ENCODE data around the gene STK17A.
"Not testable (repeated sequence)": the region's sequence is repeated elsewhere in the genome, so short reads cannot be mapped to it uniquely, and the experiment has no call there.

STK17A gene

GRCh38 chr7:43602256-43602655, 19.3 kb downstream of the STK17A start:
- DNase-seq, result no peak

- no peak for DNase-seq
Measured at GRCh38 chr7:43604251-43604650, 21.3 kb downstream of the STK17A start.

DNA sequence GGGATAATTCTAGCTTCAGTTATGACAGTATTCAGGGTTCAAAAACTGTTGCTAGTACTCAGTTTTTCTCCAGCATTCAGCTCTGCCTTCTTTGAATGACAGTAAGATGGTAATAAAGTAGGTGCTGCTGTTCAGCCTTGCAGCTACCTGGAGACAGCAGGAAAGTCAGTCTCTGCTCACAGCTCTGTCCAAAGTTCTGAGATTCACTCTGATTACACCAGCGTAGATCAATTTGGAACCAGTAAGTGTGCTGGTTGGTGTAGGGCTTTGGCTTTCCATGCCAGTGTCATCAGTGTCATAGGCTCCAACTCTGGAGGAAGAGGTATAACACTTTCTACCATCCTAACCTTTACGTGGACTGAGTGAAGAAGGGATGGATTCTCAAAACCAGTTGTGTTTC, 26.2 kb downstream of the STK17A start:
- no peak for DNase-seq

DNA sequence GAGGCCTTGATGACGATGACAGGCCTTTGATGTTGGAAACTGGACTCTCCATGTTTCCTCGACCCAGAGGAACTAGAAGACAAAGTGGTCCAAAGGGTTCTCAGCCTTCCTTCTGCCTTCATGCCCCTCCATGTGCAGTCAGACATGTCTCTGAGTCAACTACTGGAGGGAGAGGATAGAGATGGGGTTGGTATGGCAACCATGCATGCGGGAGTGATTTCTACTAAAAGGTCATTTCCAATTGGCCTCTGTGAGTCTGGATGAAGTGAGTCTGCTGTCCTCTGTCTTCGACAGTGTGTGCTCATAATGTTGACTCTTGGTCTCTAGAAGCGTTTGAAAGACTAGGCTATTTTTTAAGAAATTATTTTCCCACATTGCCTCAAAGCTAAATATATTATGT, 29.2 kb downstream of the STK17A start:
- DNase-seq, result no peak

- no peak for DNase-seq
Measured at GRCh38 chr7:43612599-43613589, 30.0 kb downstream of the STK17A start.

DNA sequence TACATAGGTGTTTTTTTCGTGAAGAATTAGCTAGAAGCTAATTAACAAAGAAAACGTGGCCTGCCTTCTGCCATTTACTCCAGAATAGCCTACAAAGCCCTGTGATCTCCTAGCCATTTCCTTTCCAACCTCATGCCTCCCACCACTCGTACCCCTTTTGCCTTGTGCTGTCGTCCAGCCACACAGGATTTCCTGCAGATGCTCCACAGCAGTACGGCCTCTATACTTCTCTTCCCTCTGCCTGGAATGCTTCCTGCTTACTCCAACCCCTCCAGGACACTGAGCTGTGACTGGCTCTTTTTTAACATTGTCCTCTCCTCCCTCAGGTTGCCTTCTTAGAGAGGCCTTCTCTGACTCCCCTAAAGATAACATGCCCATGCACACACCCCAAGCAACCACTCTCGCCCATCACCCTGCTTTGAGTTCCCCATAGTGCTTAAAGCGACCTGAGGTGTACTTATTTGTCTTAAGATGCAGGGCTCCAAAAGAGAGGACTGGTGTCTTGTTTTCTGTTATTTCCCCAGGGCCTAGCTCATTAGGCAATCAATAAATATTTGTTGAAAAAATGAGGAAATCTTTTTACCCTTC, 32.7 kb downstream of the STK17A start:
- no peak for DNase-seq

DNA sequence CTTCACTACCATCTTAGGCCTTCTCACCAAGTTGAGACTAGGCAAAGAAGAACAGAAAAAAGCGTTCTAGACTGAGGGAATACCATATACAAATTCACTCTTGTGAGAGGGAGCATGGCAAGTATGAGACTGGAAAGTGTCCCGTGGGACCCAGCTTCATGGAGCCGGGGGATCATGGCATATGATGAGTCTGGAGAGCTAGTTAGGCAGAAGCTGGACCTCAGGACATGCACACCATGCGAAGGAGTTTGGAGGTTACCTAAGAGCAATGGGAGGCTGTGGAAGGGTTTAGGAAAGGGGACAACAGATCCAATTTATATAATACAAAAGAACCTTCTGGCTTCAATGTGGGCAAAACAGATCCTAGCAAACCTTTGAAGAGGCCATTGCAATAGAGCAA, 34.1 kb downstream of the STK17A start:
- DNase-seq, result no peak

GRCh38 chr7:43618073-43618472, 35.2 kb downstream of the STK17A start:
- DNase-seq, result no peak

GRCh38 chr7:43619213-43620012, 36.5 kb downstream of the STK17A start:
- DNase-seq, result no peak

DNA sequence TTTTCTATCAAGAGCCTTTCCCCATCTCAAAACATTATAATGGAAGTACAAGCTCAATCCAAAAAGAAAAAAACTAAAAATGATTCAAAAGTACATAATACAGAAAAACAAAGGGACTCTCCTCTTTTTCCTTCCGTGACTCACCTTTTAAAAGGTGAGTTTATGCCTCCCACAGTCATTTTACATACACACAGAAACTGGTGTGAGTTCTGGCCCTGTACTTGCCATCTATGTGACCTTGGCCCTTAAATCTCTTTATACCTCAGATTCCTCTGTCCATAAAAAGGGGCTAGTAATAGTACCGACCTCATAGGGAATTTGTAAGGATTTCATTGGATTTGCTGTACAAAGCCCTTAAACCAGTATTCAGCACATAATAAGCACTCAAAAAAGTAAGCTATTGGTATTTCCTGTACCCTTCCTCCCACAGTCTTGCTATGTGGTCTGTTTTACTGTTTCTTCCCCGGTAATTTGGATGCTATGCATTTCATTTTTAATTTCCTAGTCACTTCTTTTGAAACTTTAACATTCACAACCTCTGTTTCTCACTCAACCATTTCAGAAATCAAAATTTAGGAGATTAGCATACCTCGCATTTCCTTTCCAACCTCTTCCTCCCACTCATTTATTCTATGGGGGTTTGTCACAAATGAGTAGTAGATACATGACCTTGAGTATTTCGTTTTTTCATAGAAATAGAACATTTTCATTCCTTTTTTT, 39.0 kb downstream of the STK17A start:
- no peak for DNase-seq

DNA sequence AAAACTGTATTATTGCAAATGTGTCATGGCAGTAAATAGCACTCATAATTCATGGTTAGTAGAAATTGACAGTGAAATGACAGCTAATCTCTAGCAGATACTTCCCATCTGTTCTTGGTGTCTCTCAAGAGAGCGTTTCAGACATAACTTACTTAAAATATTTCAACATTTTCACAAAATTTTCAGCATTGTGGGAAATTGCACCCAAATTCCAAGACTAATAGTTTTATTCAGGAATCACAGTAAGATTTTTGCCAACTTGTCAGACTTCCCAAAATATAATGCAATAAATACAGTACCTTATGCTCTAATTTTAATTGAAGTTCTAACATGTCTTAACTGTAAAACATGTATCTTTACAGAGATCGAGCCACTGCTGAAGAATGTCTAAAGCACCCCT, 41.2 kb downstream of the STK17A start:
- DNase-seq, result no peak

DNA sequence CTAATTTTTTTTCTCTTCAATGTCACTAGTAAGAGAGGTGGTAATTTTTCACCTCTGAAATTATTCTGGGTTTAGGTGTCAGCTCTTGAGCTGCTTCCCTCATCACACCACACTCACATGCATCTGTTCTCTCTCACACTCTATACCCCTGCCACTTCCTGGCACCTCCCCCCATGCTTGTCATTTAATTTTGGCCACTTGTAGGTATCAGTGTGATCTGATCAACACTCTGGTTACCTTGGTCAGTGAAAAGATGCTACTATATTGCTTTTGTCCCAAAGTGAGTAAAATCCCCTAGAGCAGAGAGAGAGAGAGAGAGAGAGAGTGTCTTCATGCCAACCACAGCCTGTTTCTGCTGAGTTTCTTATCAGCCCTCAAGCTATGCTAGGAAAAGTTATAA, 42.5 kb downstream of the STK17A start:
- DNase-seq, result no peak

- DNase-seq, result no peak
Measured at GRCh38 chr7:43625980-43626379, 43.1 kb downstream of the STK17A start.

DNA sequence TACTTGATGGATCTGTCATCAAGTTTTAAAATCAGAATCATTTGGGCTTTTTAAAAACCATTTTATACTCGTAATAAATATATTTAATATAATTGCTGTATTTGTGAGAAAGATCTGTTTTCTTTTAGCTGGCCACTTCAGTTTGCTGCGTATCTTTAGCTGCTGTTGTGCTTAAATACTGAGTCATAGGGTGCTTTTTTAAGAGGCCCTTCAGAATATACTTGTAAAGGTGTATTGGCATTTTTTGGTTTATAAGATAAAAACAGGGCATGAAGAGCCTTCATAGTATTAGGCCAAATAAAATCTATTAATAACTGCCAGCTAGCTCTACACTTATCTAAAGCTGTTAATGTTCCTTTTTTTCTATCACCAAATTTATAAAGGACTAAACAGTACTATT, 43.8 kb downstream of the STK17A start:
- DNase-seq, result no peak

DNA sequence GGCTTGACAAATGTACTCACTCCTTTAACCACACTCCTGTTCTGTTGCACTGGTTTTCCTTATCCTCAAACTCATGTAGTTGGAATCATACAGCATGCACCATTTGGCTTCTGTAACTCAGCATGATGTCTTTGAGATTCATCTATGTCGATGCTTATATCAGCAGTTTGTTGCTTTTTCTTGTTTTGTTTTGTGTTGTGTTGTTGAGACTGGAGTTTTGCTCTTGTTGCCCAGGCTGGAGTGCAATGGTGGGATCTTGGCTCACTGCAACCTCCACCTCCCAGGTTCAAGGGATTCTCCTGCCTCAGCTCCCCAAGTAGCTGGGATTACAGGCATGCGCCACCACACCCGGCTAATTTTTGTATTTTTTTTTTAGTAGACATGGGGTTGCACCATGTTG, 44.9 kb downstream of the STK17A start:
- DNase-seq, result not testable (repeated sequence)

DNA sequence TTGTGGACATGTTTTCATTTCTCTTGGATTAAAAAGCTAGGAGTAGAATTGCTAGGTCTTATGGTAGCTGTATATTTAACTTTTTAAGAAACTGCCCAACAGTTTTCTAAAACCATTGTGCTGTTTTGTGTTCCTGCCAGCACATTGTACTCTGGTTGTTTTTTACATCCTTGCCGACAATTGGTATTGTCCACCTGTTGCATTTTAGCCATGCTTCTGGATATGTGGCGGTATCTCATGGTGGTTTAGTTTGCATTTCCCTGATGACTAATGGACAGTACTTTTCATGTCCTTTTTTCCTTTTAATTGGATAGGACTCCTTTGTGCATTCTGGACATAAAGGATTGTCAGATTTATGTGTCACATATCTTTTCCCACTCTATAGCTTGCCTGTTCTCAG, 45.5 kb downstream of the STK17A start:
- DNase-seq, result no peak

DNA sequence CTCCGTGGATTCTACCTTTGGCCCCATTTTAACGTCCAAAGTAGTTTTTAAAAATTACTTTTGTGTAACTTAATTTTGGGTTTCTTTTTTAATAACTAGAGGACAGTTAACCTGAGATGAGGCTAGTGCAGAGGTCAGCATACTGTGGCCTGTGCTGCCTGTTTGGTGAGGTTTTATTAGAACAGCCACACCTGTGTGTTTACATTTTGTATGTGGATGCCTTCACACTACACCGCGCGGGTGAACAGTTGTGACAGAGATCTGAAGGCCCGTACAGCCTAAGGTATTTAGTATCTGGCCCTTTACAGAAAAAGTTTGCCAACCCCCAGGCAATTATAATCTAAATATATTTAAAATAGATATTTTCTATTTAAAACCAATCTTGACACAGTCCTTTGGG, 46.9 kb downstream of the STK17A start:
- DNase-seq, result no peak

DNA sequence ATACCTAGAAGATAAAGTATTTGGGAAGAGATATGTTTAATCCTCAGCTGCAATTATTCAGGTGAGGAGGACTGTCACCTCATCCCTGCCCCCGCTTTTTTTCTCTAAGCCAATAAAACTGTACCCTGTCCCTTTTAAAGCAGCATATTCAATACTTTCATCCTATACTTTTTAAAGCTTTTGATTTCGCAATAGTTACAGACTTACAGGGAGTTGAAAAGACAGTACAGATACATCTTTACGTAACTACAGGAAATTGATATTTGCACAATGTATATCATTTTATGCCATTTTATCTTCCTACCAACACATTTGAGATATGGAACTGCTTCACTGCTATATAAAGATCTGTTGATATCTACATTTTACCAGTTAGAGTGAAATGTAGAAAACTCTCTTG, 47.6 kb downstream of the STK17A start:
- no peak for DNase-seq

DNA sequence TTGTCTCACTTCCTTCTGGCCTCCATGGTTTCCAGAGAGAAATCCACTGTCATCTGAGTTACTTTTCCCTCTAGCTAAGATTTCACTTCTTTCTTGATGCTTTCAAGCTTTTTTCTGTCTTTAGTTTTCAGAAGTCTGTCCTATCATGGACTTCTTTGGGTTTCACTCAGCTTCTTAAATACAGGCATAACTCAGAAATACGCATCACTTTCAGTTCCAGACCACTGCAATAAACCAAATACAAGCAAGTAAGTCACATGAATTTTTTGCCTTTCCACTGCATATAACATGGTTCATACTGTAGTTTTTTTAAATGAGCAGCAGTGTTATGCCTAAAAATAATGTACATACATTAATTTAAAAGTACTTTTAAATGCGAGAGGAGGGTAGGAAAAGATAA, 48.7 kb downstream of the STK17A start:
- DNase-seq, result no peak

DNA sequence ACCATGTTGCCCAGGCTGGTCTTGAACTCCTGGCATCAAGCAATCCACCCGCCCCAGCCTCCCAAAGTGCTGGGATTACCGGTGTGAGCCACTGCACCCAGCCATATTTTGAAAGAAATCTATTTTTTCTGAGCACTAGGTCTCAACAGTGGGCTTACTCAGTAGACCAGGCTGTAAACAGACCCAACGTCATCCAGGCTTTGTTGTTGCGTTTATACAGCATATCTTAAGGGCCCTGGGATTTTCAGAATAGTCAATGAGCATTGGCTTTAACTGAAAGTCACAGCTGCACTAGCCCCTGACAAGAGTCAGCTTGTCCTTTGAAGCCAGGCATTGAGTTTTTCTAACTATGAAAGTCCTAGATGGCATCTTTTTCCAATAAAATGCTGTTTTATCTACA, 49.8 kb downstream of the STK17A start:
- no peak for DNase-seq

GRCh38 chr7:43634384-43634783, 51.5 kb downstream of the STK17A start:
- DNase-seq, result no peak

GRCh38 chr7:43636093-43636492, 53.2 kb downstream of the STK17A start:
- DNase-seq, result no peak

Data from NCI-H2081 (cell line).